ENCODE data around the gene DCHS1.
A peak's percentile ranks its signal among the peaks of the same experiment; 100 is the strongest.

DCHS1 gene

GRCh38 chr11:6612213-6613041 is 43.2 kb downstream of the DCHS1 start, which contains the start of gene TAF10:
TSS of gene TAF10 (minus strand) at chr11:6612216. CDS start at chr11:6612189, 27 bp downstream.
- DNase-seq (ENCODE audit: low read depth in 2 of 2), result peak; percentile 89 to 90

- DNase-seq (ENCODE audit: low read depth in 2 of 2), result no peak
Observed at GRCh38 chr11:6611963-6612212, 43.7 kb downstream of the DCHS1 start.

GRCh38 chr11:6611092-6611962 is 44.3 kb downstream of the DCHS1 start:
- peak in 1 of 2 donors; percentile 5 for DNase-seq (ENCODE audit: low read depth in 2 of 2)

GRCh38 chr11:6610591-6610990 is 45.0 kb downstream of the DCHS1 start:
- no peak for DNase-seq (ENCODE audit: low read depth in 2 of 2)

- DNase-seq (ENCODE audit: low read depth in 2 of 2), result no peak
Observed at GRCh38 chr11:6609502-6610015, 46.0 kb downstream of the DCHS1 start.

GRCh38 chr11:6608726-6609501 is 46.7 kb downstream of the DCHS1 start:
- no peak for DNase-seq (ENCODE audit: low read depth in 2 of 2)

GRCh38 chr11:6608011-6608410 is 47.6 kb downstream of the DCHS1 start:
- no peak for DNase-seq (ENCODE audit: low read depth in 2 of 2)

- no peak for DNase-seq (ENCODE audit: low read depth in 2 of 2)
Observed at GRCh38 chr11:6607190-6607795, 48.3 kb downstream of the DCHS1 start.

GRCh38 chr11:6606471-6607189 is 49.0 kb downstream of the DCHS1 start:
- peak; percentile 24 to 33 for DNase-seq (ENCODE audit: low read depth in 2 of 2)

GRCh38 chr11:6604790-6605189 is 50.8 kb downstream of the DCHS1 start:
- DNase-seq (ENCODE audit: low read depth in 2 of 2), result no peak

- peak; percentile 14 to 28 for DNase-seq (ENCODE audit: low read depth in 2 of 2)
Observed at GRCh38 chr11:6604081-6604626, 51.5 kb downstream of the DCHS1 start.

- DNase-seq (ENCODE audit: low read depth in 2 of 2), result peak; percentile 72 to 74
Observed at GRCh38 chr11:6603287-6604080, 52.1 kb downstream of the DCHS1 start, which contains the start of the genes ILK and RRP8. TSS of gene ILK (plus strand) at chr11:6603774. CDS start at chr11:6604272, 498 bp downstream. TSS of gene RRP8 (minus strand) at chr11:6603616. CDS start at chr11:6603502, 114 bp downstream.

GRCh38 chr11:6602096-6602940 is 53.3 kb downstream of the DCHS1 start:
- DNase-seq (ENCODE audit: low read depth in 2 of 2), result no peak

- no peak for DNase-seq (ENCODE audit: low read depth in 2 of 2)
Observed at GRCh38 chr11:6601041-6601461, 54.6 kb downstream of the DCHS1 start.

- no peak for DNase-seq (ENCODE audit: low read depth in 2 of 2)
Observed at GRCh38 chr11:6599881-6600390, 55.7 kb downstream of the DCHS1 start.

- DNase-seq (ENCODE audit: low read depth in 2 of 2), result no peak
Observed at GRCh38 chr11:6599449-6599848, 56.2 kb downstream of the DCHS1 start.

GRCh38 chr11:6598555-6598954 is 57.1 kb downstream of the DCHS1 start:
- no peak for DNase-seq (ENCODE audit: low read depth in 2 of 2)

GRCh38 chr11:6596239-6596877 is 59.3 kb downstream of the DCHS1 start:
- DNase-seq (ENCODE audit: low read depth in 2 of 2), result no peak

Data from stimulated activated CD8-positive, alpha-beta memory T cell treated with anti-CD3 and anti-CD28 coated beads, Interleukin-7, amount 100 ng/mL, for 1 hour (primary cell).